HCT116 (cell line): ENCODE data around the gene LRRC4C. TPM values are rescaled to one million over a fixed set of nuclear protein-coding genes. Genes with fewer than 3 reads are reported as not detected.

Experiments
- ATAC-seq: fragments of 200-7000 bp; cut with Tn5 transposase; 2 replicates; pipeline ENCODE4 v1.9.1; 2020; ENCODE audit warnings: mild to moderate bottlenecking, moderate library complexity
- BruUV-seq: library from RNA; stranded (reverse); fragments of 400-500 nt; replicated peaks from 2 replicates; lab custom pipeline; 2021; lab: Mats Ljungman, UMichigan
- CTCF ChIA-PET: fragments of 300-600 bp; sonication (Branson Sonifier 250); formaldehyde crosslinking; loops from one replicate; lab custom pipeline; 2021; ENCODE audit warnings: antibody characterized with exemption; lab: Charles Lee
- POLR2A ChIA-PET: fragments of 300-600, 350-600 bp; sonication (Branson Sonifier 250); formaldehyde crosslinking; loops from one replicate; lab custom pipeline; 2021; ENCODE audit warnings: antibody characterized with exemption; lab: Charles Lee
- RAD21 ChIA-PET, 2 experiments: fragments of 300-600 bp; sonication (Branson Sonifier 250); formaldehyde crosslinking; loops; one replicate each; lab custom pipeline; 2023; ENCODE audit warnings: low total read pairs in 2 of 2; ENCODE audit not compliant: uncharacterized antibody in 2 of 2, unreplicated experiment in 2 of 2, low non-redundant PET in 1 of 2; lab: Charles Lee
- DNase-seq: peaks from one replicate; pipeline ENCODE4 v3.0.0-alpha.2; 2010; ENCODE audit warnings: low read depth, low spot score
- H2AFZ ChIP-seq: fragments of 200-600 bp; shearing (Covaris generic), sonication (generic); 2 replicates; pipeline ENCODE4 v1.6.1; 2017; ENCODE audit warnings: low read depth, mixed run types, mixed read lengths, antibody characterized with exemption, low read length; ENCODE audit not compliant: poor library complexity, severe bottlenecking
- H3K27ac ChIP-seq: 2 replicates; pipeline ENCODE4 v1.5.1; 2012; ENCODE audit warnings: low read depth, low read length
- H3K27me3 ChIP-seq: fragments of 200-600 bp; sonication (generic); 2 replicates; pipeline ENCODE4 v1.6.1; 2016; ENCODE audit warnings: mixed run types, low read length, mixed read lengths; ENCODE audit not compliant: insufficient read depth
- H3K36me3 ChIP-seq, 2 experiments: fragments of 200-500 bp in 1 of 2; fragments of 200-600 bp in 1 of 2; sonication (Bioruptor generic) in 1 of 2; sonication (generic) in 1 of 2; 2 replicates each; pipeline versions ENCODE4 v1.5.1 to v1.6.1; 2014 to 2016; ENCODE audit warnings: low read length in 2 of 2, inconsistent platforms in 1 of 2, mixed read lengths in 1 of 2, mixed run types in 1 of 2; ENCODE audit not compliant: insufficient read depth in 2 of 2, control insufficient read depth in 1 of 2
- H3K4me1 ChIP-seq, 2 experiments: fragments of 200-600 bp in 1 of 2; sonication (generic) in 1 of 2; 2 replicates each; pipeline versions ENCODE4 v1.5.1 to v1.6.1; 2012 to 2017; ENCODE audit warnings: low read length in 2 of 2, inconsistent platforms in 1 of 2, mild to moderate bottlenecking in 1 of 2, mixed read lengths in 1 of 2, mixed run types in 1 of 2, moderate library complexity in 1 of 2; ENCODE audit not compliant: insufficient read depth in 2 of 2, control insufficient read depth in 1 of 2
- H3K4me2 ChIP-seq: fragments of 200-600 bp; sonication (generic); 2 replicates; pipeline ENCODE4 v1.6.1; 2017; ENCODE audit warnings: mixed run types, low read length, mixed read lengths
- H3K4me3 ChIP-seq, 2 experiments: fragments of 200-600 bp in 1 of 2; sonication (generic) in 1 of 2; replicated peaks in 1 of 2; 2 replicates each; pipeline ENCODE4 v1.5.1; 2011 to 2016; ENCODE audit warnings: low read length in 2 of 2, control low read depth in 1 of 2, low read depth in 1 of 2, mild to moderate bottlenecking in 1 of 2, mixed read lengths in 1 of 2, mixed run types in 1 of 2
- H3K79me2 ChIP-seq: fragments of 200-600 bp; sonication (generic); 2 replicates; pipeline ENCODE4 v1.6.1; 2017; ENCODE audit warnings: mild to moderate bottlenecking, mixed run types, low read length, moderate library complexity, mixed read lengths; ENCODE audit not compliant: insufficient read depth
- H3K9ac ChIP-seq: fragments of 200-600 bp; sonication (generic); 2 replicates; pipeline ENCODE4 v1.6.1; 2016; ENCODE audit warnings: low read length, mixed read lengths
- H3K9me2 ChIP-seq: fragments of 200-600 bp; sonication (generic), shearing (Covaris generic); 2 replicates; pipeline ENCODE4 v1.6.1; 2017; ENCODE audit warnings: mixed run types, mild to moderate bottlenecking, moderate library complexity; ENCODE audit not compliant: insufficient read depth
- H3K9me3 ChIP-seq, 2 experiments: fragments of 200-500 bp in 1 of 2; fragments of 200-600 bp in 1 of 2; sonication (Bioruptor generic) in 1 of 2; sonication (generic) in 1 of 2; 2 replicates each; pipeline ENCODE4 v1.6.1; 2014 to 2017; ENCODE audit warnings: low read length in 2 of 2, mixed read lengths in 2 of 2, inconsistent platforms in 1 of 2, low read depth in 1 of 2, mild to moderate bottlenecking in 1 of 2, mixed run types in 1 of 2, moderate library complexity in 1 of 2; ENCODE audit not compliant: control insufficient read depth in 1 of 2, insufficient read depth in 1 of 2
- H4K20me1 ChIP-seq: fragments of 200-600 bp; sonication (generic), shearing (Covaris generic); 2 replicates; pipeline ENCODE4 v1.6.1; 2017; ENCODE audit warnings: mixed run types, mild to moderate bottlenecking, moderate library complexity; ENCODE audit not compliant: insufficient read depth
- ATF3 ChIP-seq: IDR thresholded peaks from 2 replicates; pipeline ENCODE4 v1.6.1; 2012
- CEBPB ChIP-seq: IDR thresholded peaks from 2 replicates; pipeline ENCODE4 v1.6.1; 2012; ENCODE audit warnings: low read depth
- EGR1 ChIP-seq: IDR thresholded peaks from 2 replicates; pipeline ENCODE4 v1.6.1; 2012; ENCODE audit warnings: low read depth
- ELF1 ChIP-seq: IDR thresholded peaks from 2 replicates; pipeline ENCODE4 v1.6.1; 2012; ENCODE audit warnings: low read depth, borderline replicate concordance
- FOSL1 ChIP-seq: IDR thresholded peaks from 2 replicates; pipeline ENCODE4 v1.6.1; 2012; ENCODE audit warnings: low read depth
- JUND ChIP-seq: IDR thresholded peaks from 2 replicates; pipeline ENCODE4 v1.6.1; 2012
- MAX ChIP-seq: IDR thresholded peaks from 2 replicates; pipeline ENCODE4 v1.6.1; 2012
- POLR2A ChIP-seq: IDR thresholded peaks from 2 replicates; pipeline ENCODE4 v1.7.0; 2011; ENCODE audit warnings: borderline replicate concordance; ENCODE audit not compliant: insufficient read depth, insufficient read length; ENCODE audit errors: extremely low read depth
- POLR2AphosphoS5 ChIP-seq: IDR thresholded peaks from 2 replicates; pipeline ENCODE4 v1.6.1; 2011; ENCODE audit warnings: mild to moderate bottlenecking, low read depth, low read length, moderate library complexity
- RAD21 ChIP-seq: IDR thresholded peaks from 2 replicates; pipeline ENCODE4 v1.6.1; 2012; ENCODE audit warnings: low read depth, mild to moderate bottlenecking
- REST ChIP-seq: IDR thresholded peaks from 2 replicates; pipeline ENCODE4 v1.6.1; 2012; ENCODE audit warnings: low read depth
- SRF ChIP-seq: IDR thresholded peaks from 2 replicates; pipeline ENCODE4 v1.6.1; 2012; ENCODE audit warnings: low read depth
- TCF7L2 ChIP-seq: IDR thresholded peaks from 2 replicates; pipeline ENCODE4 v1.7.0; 2011; ENCODE audit warnings: borderline replicate concordance, inconsistent platforms; ENCODE audit not compliant: insufficient read depth, insufficient read length; ENCODE audit errors: extremely low read depth
- intact Hi-C: fragments of 100-400 bp; cut with micrococcal nuclease; formaldehyde crosslinking; loops from 2 replicates; pipeline ENCODE4 v1.10.0; 2022
- total RNA-seq: library from RNA; stranded (reverse); gene quantifications from one replicate; pipeline ENCODE4 v1.2.1, GENCODE V29; 2021; ENCODE audit not compliant: unreplicated experiment
- TF ChIP-seq, protein P1 (sequence below): IDR thresholded peaks from 2 replicates; pipeline ENCODE4 v1.6.1; 2011; ENCODE audit warnings: mild to moderate bottlenecking, low read length, moderate library complexity; ENCODE audit not compliant: insufficient replicate concordance; ENCODE audit errors: extremely low read depth

The LRRC4C gene
- total RNA-seq, 1 experiment from 2014 or later: not detected

- no peaks in the 10 kb centered on the region for H3K9me2 ChIP-seq
- no peaks in the 10 kb centered on the region for H3K36me3 ChIP-seq
- intact Hi-C loops: no loop called here
- no peak overlapping the region for H3K4me2 ChIP-seq
- ChIA-PET POLR2A (no interaction called here), RAD21 (no interaction called here), CTCF (no interaction called here)
- no peak overlapping the region for H3K27ac ChIP-seq
- H3K9me3 ChIP-seq: peaks cover 6 to 15% of the 10 kb centered on the region in 2 experiments; a peak in 2 of 4 replicates
- no peak for TF ChIP-seq FOSL1
- no peak for TF ChIP-seq RAD21
- no peak overlapping the region for H3K9ac ChIP-seq
- no peak for ATAC-seq
- BruUV-seq: no TSS peak
- H4K20me1 ChIP-seq: no peaks in the 10 kb centered on the region
- H2AFZ ChIP-seq: no peak overlapping the region
- no peaks in the 10 kb centered on the region for H3K4me1 ChIP-seq
- no peak overlapping the region for H3K4me3 ChIP-seq
- H3K79me2 ChIP-seq: no peaks in the 10 kb centered on the region
- H3K27me3 ChIP-seq: no peaks in the 10 kb centered on the region
- no peak for DNase-seq
Observed at GRCh38 chr11:41235668-41236067, 223.8 kb downstream of the LRRC4C start.

GRCh38 chr11:41225856-41226633 lies 233.4 kb downstream of the LRRC4C start:
- Histone ChIP-seq H3K79me2 (no peaks in the 10 kb centered on the region), H3K9me2 (no peaks in the 10 kb centered on the region), H3K9me3 (peaks cover 0 to 17% of the 10 kb centered on the region in 2 experiments; a peak in 2 of 4 replicates), H3K4me1 (no peaks in the 10 kb centered on the region), H3K27me3 (no peaks in the 10 kb centered on the region), H3K4me2 (no peak overlapping the region), H3K4me3 (no peak overlapping the region), H4K20me1 (no peaks in the 10 kb centered on the region), H3K36me3 (no peaks in the 10 kb centered on the region), H3K9ac (no peak overlapping the region), H2AFZ (no peak overlapping the region), H3K27ac (no peak overlapping the region)
- CTCF ChIA-PET: no interaction called here
- ATAC-seq (no peak), DNase-seq (no peak)
- RAD21 ChIA-PET: no interaction called here
- POLR2A ChIA-PET: no interaction called here
- intact Hi-C loops: no loop called here
- BruUV-seq: no TSS peak
- TF ChIP-seq JUND: no peak
- TF ChIP-seq TCF7L2: no peak
- TF ChIP-seq REST: no peak
- no peak for TF ChIP-seq SRF
- TF ChIP-seq CEBPB: no peak
- no peak for TF ChIP-seq FOSL1
- TF ChIP-seq MAX: no peak
- TF ChIP-seq, protein P1, sequence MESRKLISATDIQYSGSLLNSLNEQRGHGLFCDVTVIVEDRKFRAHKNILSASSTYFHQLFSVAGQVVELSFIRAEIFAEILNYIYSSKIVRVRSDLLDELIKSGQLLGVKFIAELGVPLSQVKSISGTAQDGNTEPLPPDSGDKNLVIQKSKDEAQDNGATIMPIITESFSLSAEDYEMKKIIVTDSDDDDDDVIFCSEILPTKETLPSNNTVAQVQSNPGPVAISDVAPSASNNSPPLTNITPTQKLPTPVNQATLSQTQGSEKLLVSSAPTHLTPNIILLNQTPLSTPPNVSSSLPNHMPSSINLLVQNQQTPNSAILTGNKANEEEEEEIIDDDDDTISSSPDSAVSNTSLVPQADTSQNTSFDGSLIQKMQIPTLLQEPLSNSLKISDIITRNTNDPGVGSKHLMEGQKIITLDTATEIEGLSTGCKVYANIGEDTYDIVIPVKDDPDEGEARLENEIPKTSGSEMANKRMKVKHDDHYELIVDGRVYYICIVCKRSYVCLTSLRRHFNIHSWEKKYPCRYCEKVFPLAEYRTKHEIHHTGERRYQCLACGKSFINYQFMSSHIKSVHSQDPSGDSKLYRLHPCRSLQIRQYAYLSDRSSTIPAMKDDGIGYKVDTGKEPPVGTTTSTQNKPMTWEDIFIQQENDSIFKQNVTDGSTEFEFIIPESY: no peak
- no peak for TF ChIP-seq POLR2A
- no peak for TF ChIP-seq EGR1
- no peak for TF ChIP-seq ATF3
- TF ChIP-seq ELF1: no peak
- no peak for TF ChIP-seq POLR2AphosphoS5
